Endodermal cell (in vitro differentiated cells): ENCODE results near the gene RACK1. TPM values are rescaled to one million over a fixed set of nuclear protein-coding genes. Genes with fewer than 3 reads are reported as not detected.

Experiments used
- DNase-seq: peaks from one replicate; pipeline ENCODE4 v3.0.0-alpha.2; 2017
- H3K27ac ChIP-seq: 2 replicates; pipeline ENCODE4 v1.5.1; 2013; ENCODE audit warnings: mild to moderate bottlenecking, low read depth, low read length, moderate library complexity
- H3K27me3 ChIP-seq: 2 replicates; pipeline ENCODE4 v1.6.1; 2013; ENCODE audit warnings: mild to moderate bottlenecking, low read length, moderate library complexity; ENCODE audit not compliant: insufficient read depth, control insufficient read depth, poor library complexity, severe bottlenecking
- H3K36me3 ChIP-seq: 2 replicates; pipeline ENCODE4 v1.7.0; 2013; ENCODE audit warnings: mild to moderate bottlenecking, low read length, moderate library complexity; ENCODE audit not compliant: control insufficient read depth, insufficient read depth
- H3K4me1 ChIP-seq: one replicate; pipeline ENCODE4 v1.7.0; 2013; ENCODE audit warnings: low read length; ENCODE audit not compliant: control insufficient read depth, insufficient read depth
- H3K4me3 ChIP-seq: 2 replicates; pipeline ENCODE4 v1.5.1; 2013; ENCODE audit warnings: mild to moderate bottlenecking, low read length, moderate library complexity
- H3K9ac ChIP-seq: 2 replicates; pipeline ENCODE4 v1.6.1; 2013; ENCODE audit warnings: mild to moderate bottlenecking, low read length, moderate library complexity; ENCODE audit not compliant: poor library complexity, severe bottlenecking; ENCODE audit errors: extremely low read depth
- H3K9me3 ChIP-seq: 2 replicates; pipeline ENCODE4 v1.6.1; 2013; ENCODE audit warnings: mild to moderate bottlenecking, low read length, moderate library complexity; ENCODE audit not compliant: control insufficient read depth
- H3K27ac Mint-ChIP-seq: 2 replicates; pipeline ENCODE4 v1.8.0; 2020; ENCODE audit warnings: mixed read lengths
- H3K27me3 Mint-ChIP-seq: 2 replicates; pipeline ENCODE4 v1.8.0; 2021; ENCODE audit warnings: mild to moderate bottlenecking, mixed read lengths; ENCODE audit not compliant: insufficient read depth
- H3K36me3 Mint-ChIP-seq: 2 replicates; pipeline ENCODE4 v1.8.0; 2020; ENCODE audit warnings: low read depth, mixed read lengths
- H3K4me1 Mint-ChIP-seq: 2 replicates; pipeline ENCODE4 v1.8.0; 2020; ENCODE audit warnings: mixed read lengths
- H3K4me3 Mint-ChIP-seq: 2 replicates; pipeline ENCODE4 v1.8.0; 2020; ENCODE audit warnings: mild to moderate bottlenecking, moderate library complexity, mixed read lengths
- H3K9me3 Mint-ChIP-seq: 2 replicates; pipeline ENCODE4 v1.8.0; 2020; ENCODE audit warnings: mild to moderate bottlenecking, mixed read lengths
- WGBS, 2 experiments: methylation state at CpG; one replicate each; pipeline versions ENCODE4 v1.1.5 to v1.1.7; 2013; ENCODE audit warnings: missing lambda C conversion rate in 2 of 2, mixed read lengths in 1 of 2; ENCODE audit not compliant: insufficient coverage in 1 of 2, insufficient read length in 1 of 2; 5-methylcytosine and 5-hydroxymethylcytosine counted together
- total RNA-seq, 2 donors: library from RNA; stranded (reverse); fragmentation: NEBNext Ultra II Directional in 1 of 2; extraction: Animal tissue kit (Norgen Biotek cat#: 25700) in 1 of 2; gene quantifications; 2 replicates in 1 of 2; 3 replicates in 1 of 2; pipeline ENCODE4 v1.2.1, GENCODE V29; 2021
- TF ChIP-seq, protein P1 (sequence below): fragments of 200-600 bp; sonication (generic); conservative IDR thresholded peaks from 2 replicates; pipeline ENCODE4 v1.5.0; 2021; ENCODE audit warnings: antibody characterized with exemption, mild to moderate bottlenecking

Gene RACK1
- total RNA-seq, 2 donors from 2014 or later: 1,942 to 1,975 TPM

DNA sequence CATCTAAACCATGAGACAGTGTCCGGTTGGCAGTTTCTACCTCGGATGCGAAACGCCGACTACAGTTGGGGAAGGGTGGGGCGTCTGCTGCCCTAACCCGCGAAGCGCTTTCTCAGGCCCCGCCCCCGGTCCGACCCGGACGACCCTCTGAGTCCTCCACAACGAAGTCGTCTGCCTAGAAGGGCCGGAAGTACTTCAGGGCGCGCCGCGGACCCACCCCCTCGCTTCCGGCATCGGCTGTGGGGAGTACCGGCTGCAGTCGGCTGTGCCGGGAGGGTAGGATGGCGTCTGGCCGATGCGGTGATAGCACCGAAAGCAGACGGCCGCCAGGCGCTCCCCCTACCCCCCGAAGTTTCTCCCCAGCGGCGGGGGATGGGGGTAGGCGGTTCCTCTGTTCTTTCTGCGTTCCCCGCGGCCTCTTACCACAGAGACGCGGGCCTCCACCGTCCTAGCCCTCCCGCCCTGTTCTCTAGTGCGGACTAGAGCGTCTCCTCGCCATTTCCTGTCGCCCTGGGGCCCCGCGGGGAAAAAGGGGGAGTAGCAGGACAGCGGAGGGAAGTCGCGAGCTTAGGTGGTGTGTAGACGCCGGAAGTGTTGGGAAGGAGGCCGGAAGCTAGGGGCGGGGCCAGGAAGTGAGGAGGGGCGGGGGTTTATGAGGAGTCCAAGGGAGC lies 20.5 kb downstream of the RACK1 start, which contains the start of gene TRIM41:
Gene TRIM41, plus strand, starts transcription at position 224 of the 671 bp plus-strand sequence. CDS start 719 bp downstream, outside the sequence.
- Histone ChIP-seq H3K4me3 (peak within 1 kb of the TSS; percentile 93), H3K36me3 (peaks cover 19% of the 10 kb centered on the region), H3K27me3 (no peaks in the 10 kb centered on the region), H3K27ac (peak within 1 kb of the TSS; percentile 92), H3K9me3 (no peaks in the 10 kb centered on the region), H3K9ac (peak within 1 kb of the TSS; percentile 51), H3K4me1 (peaks cover 2% of the 10 kb centered on the region)
- DNase-seq: peak; percentile 99
- Mint-ChIP-seq H3K9me3 (no peaks in the 10 kb centered on the region), H3K27me3 (peaks cover 8% of the 10 kb centered on the region), H3K4me3 (peak within 1 kb of the TSS; percentile 92), H3K4me1 (peaks cover 6% of the 10 kb centered on the region), H3K36me3 (peaks cover 9% of the 10 kb centered on the region), H3K27ac (peak within 1 kb of the TSS; percentile 97)
- TF ChIP-seq, protein P1, sequence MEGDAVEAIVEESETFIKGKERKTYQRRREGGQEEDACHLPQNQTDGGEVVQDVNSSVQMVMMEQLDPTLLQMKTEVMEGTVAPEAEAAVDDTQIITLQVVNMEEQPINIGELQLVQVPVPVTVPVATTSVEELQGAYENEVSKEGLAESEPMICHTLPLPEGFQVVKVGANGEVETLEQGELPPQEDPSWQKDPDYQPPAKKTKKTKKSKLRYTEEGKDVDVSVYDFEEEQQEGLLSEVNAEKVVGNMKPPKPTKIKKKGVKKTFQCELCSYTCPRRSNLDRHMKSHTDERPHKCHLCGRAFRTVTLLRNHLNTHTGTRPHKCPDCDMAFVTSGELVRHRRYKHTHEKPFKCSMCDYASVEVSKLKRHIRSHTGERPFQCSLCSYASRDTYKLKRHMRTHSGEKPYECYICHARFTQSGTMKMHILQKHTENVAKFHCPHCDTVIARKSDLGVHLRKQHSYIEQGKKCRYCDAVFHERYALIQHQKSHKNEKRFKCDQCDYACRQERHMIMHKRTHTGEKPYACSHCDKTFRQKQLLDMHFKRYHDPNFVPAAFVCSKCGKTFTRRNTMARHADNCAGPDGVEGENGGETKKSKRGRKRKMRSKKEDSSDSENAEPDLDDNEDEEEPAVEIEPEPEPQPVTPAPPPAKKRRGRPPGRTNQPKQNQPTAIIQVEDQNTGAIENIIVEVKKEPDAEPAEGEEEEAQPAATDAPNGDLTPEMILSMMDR: no peak
- WGBS, 2 experiments: 0% methylated on average over 1 to 59 of the region's 59 CpGs

DNA sequence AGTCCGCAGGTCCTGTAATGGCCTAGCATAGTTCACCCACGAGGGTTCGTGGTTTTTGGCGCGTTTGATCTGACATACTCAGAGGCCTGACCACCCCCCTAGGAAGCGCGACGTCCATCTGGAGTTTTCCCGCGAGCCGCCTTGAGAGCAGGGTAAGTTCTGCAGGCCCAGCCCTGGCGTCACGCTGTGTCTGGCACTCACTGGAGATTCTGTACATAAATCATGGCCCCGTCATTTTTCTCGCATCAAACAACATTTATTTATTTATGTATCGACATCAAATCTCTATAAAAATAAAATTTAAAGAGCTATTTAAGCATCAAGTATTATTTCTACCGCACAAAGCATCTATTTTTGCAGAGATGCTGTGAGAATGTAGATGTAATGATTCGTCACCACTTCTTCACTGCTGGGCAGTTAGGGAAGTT lies 21.1 kb downstream of the RACK1 start:
- WGBS, 2 experiments: 0% methylated on average over 11 to 18 of the region's 18 CpGs
- H3K27me3 ChIP-seq: no peaks in the 10 kb centered on the region
- peak overlapping the region; percentile 50 for H3K9ac ChIP-seq
- peak overlapping the region; percentile 92 for H3K27ac ChIP-seq
- no peaks in the 10 kb centered on the region for H3K9me3 ChIP-seq
- peaks cover 2% of the 10 kb centered on the region for H3K4me1 ChIP-seq
- Mint-ChIP-seq H3K4me1 (peaks cover 6% of the 10 kb centered on the region), H3K9me3 (no peaks in the 10 kb centered on the region), H3K27me3 (peaks cover 12% of the 10 kb centered on the region), H3K4me3 (peak overlapping the region; percentile 92), H3K27ac (peak overlapping the region; percentile 95), H3K36me3 (peaks cover 9% of the 10 kb centered on the region)
- no peak for DNase-seq
- H3K4me3 ChIP-seq: peak overlapping the region; percentile 93
- TF ChIP-seq, protein P1: peak; percentile 39
- peaks cover 13% of the 10 kb centered on the region for H3K36me3 ChIP-seq

DNA sequence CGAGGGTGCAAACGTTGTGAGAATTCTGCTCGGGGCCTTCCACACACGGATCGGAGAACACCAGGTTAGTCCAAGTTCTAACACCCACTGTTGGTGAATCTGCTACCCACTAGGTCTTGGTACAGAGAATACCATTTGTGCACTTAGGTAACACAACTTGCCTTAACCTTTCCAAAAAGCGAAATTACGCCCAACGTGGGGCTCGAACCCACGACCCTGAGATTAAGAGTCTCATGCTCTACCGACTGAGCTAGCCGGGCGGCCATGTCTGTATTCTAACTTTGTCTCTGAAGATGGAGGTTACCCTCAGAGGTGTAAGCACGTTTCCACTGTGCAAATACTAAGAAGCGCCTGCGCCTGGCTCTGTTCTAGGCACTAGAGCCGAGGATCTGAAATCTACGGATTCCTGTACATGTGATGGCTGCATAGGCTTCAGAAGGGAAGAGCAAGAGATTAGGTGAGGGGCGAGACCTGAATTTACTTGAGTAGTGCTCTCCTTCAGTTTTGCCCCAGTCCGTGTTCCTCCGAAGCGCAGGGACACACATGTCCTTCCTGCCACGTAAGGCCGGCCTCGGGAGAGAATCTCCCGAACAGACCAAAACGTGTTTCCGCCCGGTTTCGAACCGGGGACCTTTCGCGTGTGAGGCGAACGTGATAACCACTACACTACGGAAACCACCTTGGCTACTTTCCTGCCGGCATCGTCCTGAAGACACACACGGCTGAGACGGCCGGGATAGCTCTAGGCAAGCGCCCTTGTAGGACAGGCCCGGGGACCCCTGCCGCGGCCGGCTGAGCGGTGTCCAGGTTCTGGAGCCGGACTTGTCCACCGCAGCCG lies 21.7 kb downstream of the RACK1 start:
- peak; percentile 100 for DNase-seq
- H3K4me1 Mint-ChIP-seq: peaks cover 6% of the 10 kb centered on the region
- no peaks in the 10 kb centered on the region for H3K9me3 Mint-ChIP-seq
- WGBS, 2 experiments: 3 to 5% methylated on average over 31 to 50 of the region's 50 CpGs
- peaks cover 16% of the 10 kb centered on the region for H3K27me3 Mint-ChIP-seq
- Histone ChIP-seq H3K27ac (peak overlapping the region; percentile 48), H3K36me3 (peaks cover 9% of the 10 kb centered on the region), H3K4me1 (peaks cover 2% of the 10 kb centered on the region), H3K4me3 (peak overlapping the region; percentile 93), H3K9ac (peak overlapping the region; percentile 51), H3K27me3 (no peaks in the 10 kb centered on the region), H3K9me3 (no peaks in the 10 kb centered on the region)
- peak overlapping the region; percentile 92 for H3K4me3 Mint-ChIP-seq
- H3K27ac Mint-ChIP-seq: peak overlapping the region; percentile 95
- TF ChIP-seq, protein P1: no peak
- H3K36me3 Mint-ChIP-seq: peaks cover 5% of the 10 kb centered on the region
